Measurements from ENCODE around the gene AK3.

Gene AK3

DNA sequence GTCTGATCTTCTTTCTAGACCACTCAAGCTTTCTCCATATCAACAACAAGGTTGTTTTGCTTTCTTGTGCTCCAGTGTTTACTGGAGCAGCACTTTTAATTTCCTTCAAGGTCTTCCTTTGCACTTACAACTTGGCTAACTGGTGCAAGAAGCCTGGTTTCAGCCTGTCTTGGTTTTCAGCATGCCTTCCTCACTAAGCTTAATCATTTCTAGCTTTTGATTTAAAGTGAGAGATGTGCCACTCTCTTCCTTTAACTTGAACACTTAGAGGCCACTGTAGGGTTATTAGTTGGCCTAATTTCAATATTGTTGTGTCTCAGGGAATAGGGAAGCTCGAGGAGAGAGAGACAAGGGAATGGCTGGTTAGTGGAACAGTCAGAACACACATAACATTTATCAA is 13.4 kb downstream of the AK3 start:
- Histone ChIP-seq H3K9me3 (ENCODE audit: insufficient read depth, low read depth, low read length) (no peaks in the 10 kb centered on the region), H3K4me1 (ENCODE audit: insufficient read depth, low read length) (no peaks in the 10 kb centered on the region), H3K27me3 (ENCODE audit: insufficient read depth, low read length) (no peaks in the 10 kb centered on the region), H3K4me3 (ENCODE audit: low read length) (no peak overlapping the region), H3K27ac (ENCODE audit: low read depth, low read length) (no peak overlapping the region), H3K36me3 (ENCODE audit: insufficient read depth, low read length) (peaks cover under 1% of the 10 kb centered on the region; the same call in 1 of the 2 replicates), H3K9ac (ENCODE audit: low read depth, low read length) (no peak overlapping the region)
- 100% methylated on average over 1 of the region's 1 CpG for WGBS

DNA sequence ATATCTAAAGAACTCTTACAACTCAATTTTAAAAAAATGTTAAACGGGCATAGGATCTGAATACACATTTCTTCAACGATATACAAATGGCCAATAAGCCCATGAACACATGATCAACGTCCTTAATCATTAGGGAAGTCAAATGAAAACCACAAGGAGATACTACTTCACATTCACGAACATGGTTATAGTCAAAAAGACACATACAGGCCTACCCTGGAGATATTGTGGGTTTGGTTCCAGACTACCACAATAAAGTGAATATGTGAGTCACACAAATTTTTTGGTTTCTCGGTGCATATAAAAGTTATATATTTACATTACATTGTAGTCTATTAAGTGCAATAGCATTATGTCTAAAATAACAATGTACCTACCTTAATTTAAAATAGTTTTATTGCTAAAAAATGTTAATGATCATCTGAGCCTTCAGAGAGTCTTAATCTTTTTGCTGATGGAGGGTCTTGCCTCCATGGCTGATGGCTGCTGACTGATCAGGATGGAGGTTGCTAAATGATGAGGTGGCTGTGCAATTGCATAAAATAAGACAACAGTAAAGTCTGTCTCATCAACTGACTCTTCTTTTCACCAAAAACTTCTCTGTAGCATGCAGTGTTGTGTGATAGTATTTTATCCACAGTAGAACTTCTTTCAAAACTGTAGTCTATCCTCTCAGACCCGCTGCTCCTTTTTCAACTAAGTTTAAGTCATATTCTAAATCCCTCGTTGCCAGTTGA is 15.1 kb downstream of the AK3 start:
- Histone ChIP-seq H3K36me3 (ENCODE audit: insufficient read depth, low read length) (peaks cover 12% of the 10 kb centered on the region), H3K4me1 (ENCODE audit: insufficient read depth, low read length) (no peaks in the 10 kb centered on the region), H3K27me3 (ENCODE audit: insufficient read depth, low read length) (no peaks in the 10 kb centered on the region), H3K4me3 (ENCODE audit: low read length) (no peak overlapping the region), H3K9ac (ENCODE audit: low read depth, low read length) (no peak overlapping the region), H3K27ac (ENCODE audit: low read depth, low read length) (no peak overlapping the region), H3K9me3 (ENCODE audit: insufficient read depth, low read depth, low read length) (no peaks in the 10 kb centered on the region)
- WGBS, result 88% methylated on average over 6 of the region's 7 CpGs

DNA sequence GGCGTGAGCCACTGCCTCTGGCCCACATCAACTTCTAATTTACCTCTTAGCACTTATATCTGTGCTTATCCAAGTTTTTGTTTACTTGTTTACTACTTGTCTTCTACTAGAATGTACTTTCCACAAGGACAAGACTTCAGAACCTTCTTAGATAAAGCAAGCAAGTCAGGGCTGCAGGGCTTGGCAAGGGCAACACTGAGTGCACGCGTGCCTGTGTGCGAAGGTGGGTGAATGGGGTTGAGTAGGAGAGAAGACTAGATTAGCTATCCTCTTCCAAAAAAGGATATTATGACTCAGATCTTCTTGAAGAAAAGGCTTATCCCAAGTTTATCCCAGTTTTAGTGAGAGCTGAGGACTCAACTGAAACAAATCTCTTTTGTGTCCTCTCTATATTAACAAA is 19.3 kb downstream of the AK3 start:
- no peaks in the 10 kb centered on the region for H3K9me3 ChIP-seq (ENCODE audit: insufficient read depth, low read depth, low read length)
- no peaks in the 10 kb centered on the region for H3K4me1 ChIP-seq (ENCODE audit: insufficient read depth, low read length)
- no peak overlapping the region for H3K9ac ChIP-seq (ENCODE audit: low read depth, low read length)
- H3K36me3 ChIP-seq (ENCODE audit: insufficient read depth, low read length), result peaks cover 46% of the 10 kb centered on the region
- no peak overlapping the region for H3K4me3 ChIP-seq (ENCODE audit: low read length)
- no peak overlapping the region for H3K27ac ChIP-seq (ENCODE audit: low read depth, low read length)
- H3K27me3 ChIP-seq (ENCODE audit: insufficient read depth, low read length), result no peaks in the 10 kb centered on the region
- 100% methylated on average over 4 of the region's 4 CpGs for WGBS

DNA sequence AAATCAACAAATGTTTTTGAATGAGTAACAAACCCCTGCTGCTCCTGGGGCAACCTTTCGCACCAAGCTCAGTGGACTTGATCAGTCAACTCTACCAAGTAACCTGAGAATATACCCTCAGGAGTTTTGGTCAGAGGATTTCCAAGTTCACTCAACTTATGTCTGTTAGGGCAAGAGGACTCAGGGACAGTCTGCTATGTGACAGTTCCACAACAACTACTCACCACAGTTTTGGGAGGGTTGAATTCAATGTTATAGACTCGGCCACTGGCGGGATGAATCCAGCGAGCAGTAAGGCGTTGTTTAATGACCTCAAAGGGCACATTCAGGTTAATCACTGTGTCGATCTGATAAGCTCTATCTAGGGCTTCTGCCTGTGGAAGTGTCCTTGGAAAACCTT is 22.1 kb downstream of the AK3 start:
- no peaks in the 10 kb centered on the region; the same call in 1 of the 2 replicates for H3K9me3 ChIP-seq (ENCODE audit: insufficient read depth, low read depth, low read length)
- H3K36me3 ChIP-seq (ENCODE audit: insufficient read depth, low read length), result peaks cover 69% of the 10 kb centered on the region
- no peaks in the 10 kb centered on the region for H3K4me1 ChIP-seq (ENCODE audit: insufficient read depth, low read length)
- H3K4me3 ChIP-seq (ENCODE audit: low read length), result no peak overlapping the region
- no peaks in the 10 kb centered on the region for H3K27me3 ChIP-seq (ENCODE audit: insufficient read depth, low read length)
- 94% methylated on average over 6 of the region's 6 CpGs for WGBS
- no peak overlapping the region for H3K27ac ChIP-seq (ENCODE audit: low read depth, low read length)
- H3K9ac ChIP-seq (ENCODE audit: low read depth, low read length), result no peak overlapping the region

DNA sequence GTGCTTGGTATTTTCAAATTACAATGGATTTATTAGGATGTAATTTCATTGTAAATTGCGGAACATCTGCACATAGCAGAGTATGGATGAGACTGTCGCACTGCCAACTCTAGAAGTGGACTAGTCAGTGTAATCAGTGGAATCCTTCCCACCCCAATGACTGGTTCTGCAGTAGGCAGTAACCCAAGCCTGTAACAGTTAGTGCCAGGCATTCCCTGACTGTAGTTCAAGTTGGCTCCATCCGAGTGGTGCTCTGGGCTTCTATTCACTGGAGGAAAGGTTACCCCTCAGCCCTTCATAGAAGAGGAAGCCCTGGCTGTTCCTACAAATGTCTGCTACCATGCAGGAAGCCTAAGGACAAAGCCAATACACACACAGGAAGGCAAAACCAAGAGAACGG is 23.2 kb downstream of the AK3 start:
- whole genome bisulfite sequencing, result 93% methylated on average over 4 of the region's 4 CpGs

DNA sequence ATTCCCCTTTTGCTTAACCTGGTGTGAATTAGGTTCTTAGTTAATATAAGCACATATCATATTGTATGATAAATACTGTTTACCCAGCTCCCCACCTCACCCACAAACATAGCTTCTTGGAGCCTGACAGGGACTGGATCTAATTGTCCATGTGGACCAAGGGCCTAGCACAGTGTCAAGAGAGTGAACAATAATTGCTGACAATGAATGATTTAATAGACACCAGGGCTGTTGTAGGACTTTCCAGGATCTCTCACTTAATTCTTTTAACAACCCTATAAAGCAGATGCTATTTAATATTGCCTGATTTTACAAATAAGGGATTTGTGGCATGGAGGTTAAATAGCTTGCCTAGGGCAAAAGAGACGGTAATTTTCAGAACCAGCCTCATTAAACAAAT is 24.8 kb downstream of the AK3 start:
- no CpG with 5 or more reads among the region's 1 CpG for WGBS

More for the DNA sequence above, 23.2 kb downstream of the AK3 start:
- H3K4me3 ChIP-seq (ENCODE audit: low read length), result no peak overlapping the region
- H3K9ac ChIP-seq (ENCODE audit: low read depth, low read length), result no peak overlapping the region
- H3K27me3 ChIP-seq (ENCODE audit: insufficient read depth, low read length), result no peaks in the 10 kb centered on the region
- H3K4me1 ChIP-seq (ENCODE audit: insufficient read depth, low read length), result no peaks in the 10 kb centered on the region
- peaks cover 76% of the 10 kb centered on the region for H3K36me3 ChIP-seq (ENCODE audit: insufficient read depth, low read length)
- H3K9me3 ChIP-seq (ENCODE audit: insufficient read depth, low read depth, low read length), result no peaks in the 10 kb centered on the region; the same call in 1 of the 2 replicates
- H3K27ac ChIP-seq (ENCODE audit: low read depth, low read length), result no peak overlapping the region

DNA sequence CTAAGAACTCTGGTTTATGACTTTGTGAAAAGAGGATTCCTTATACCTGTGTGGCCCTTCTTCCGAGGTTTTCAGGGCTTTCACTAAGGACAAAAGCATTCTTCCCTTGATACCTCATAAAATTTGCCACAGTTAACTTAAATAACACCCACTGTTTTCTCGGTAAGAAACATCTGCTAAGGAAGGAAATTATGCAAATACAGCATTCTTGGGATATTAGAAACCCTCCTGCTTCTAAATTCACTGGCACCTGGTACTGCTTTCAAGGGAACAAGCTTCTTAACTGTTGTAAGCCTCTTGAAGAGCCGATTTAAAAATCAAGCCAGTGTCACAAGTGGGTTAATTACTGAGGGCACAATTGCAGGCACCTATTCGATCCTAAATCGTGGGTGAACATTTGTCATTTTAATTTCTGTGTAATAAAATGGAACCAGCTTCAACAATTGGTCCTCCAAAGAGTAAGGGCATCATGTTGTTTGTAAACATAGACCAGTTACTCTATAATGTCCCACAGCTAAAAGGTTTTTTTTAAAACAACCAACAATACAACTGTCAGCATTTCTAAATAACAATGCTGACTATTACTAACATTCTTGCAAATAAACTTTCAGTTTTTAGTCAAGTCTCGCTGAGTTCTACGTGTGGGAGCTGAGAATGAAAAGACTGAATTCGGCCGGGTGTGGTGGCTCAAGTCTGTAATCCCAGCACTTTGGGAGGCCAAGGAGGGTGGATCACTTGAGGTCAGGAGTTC is 26.6 kb downstream of the AK3 start:
- Histone ChIP-seq H3K27me3 (ENCODE audit: insufficient read depth, low read length) (no peaks in the 10 kb centered on the region), H3K27ac (ENCODE audit: low read depth, low read length) (no peak overlapping the region), H3K9ac (ENCODE audit: low read depth, low read length) (no peak overlapping the region), H3K4me3 (ENCODE audit: low read length) (no peak overlapping the region), H3K9me3 (ENCODE audit: insufficient read depth, low read depth, low read length) (no peaks in the 10 kb centered on the region; the same call in 1 of the 2 replicates), H3K4me1 (ENCODE audit: insufficient read depth, low read length) (no peaks in the 10 kb centered on the region), H3K36me3 (ENCODE audit: insufficient read depth, low read length) (peaks cover 78% of the 10 kb centered on the region)
- WGBS, result 95% methylated on average over 9 of the region's 9 CpGs

More for the DNA sequence above, 24.8 kb downstream of the AK3 start:
- Histone ChIP-seq H3K27ac (ENCODE audit: low read depth, low read length) (no peak overlapping the region), H3K36me3 (ENCODE audit: insufficient read depth, low read length) (peaks cover 81% of the 10 kb centered on the region), H3K4me1 (ENCODE audit: insufficient read depth, low read length) (no peaks in the 10 kb centered on the region), H3K4me3 (ENCODE audit: low read length) (no peak overlapping the region), H3K27me3 (ENCODE audit: insufficient read depth, low read length) (no peaks in the 10 kb centered on the region), H3K9ac (ENCODE audit: low read depth, low read length) (no peak overlapping the region), H3K9me3 (ENCODE audit: insufficient read depth, low read depth, low read length) (no peaks in the 10 kb centered on the region; the same call in 1 of the 2 replicates)

DNA sequence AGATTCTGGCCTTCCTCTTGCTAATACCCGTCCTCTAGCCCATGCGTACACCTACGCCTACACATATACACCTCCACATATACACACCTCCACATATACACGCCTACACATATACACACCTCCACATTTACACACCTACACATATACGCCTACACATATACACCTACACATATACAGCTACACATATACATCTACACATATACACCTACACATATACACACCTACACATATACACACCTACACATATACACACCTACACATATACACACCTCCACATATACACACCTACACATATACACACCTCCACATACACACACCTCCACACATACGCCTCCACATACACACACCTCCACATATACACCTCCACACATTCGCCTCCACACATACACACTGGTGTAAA is 27.2 kb downstream of the AK3 start:
- Histone ChIP-seq H3K9ac (ENCODE audit: low read depth, low read length) (no peak overlapping the region), H3K36me3 (ENCODE audit: insufficient read depth, low read length) (peaks cover 72% of the 10 kb centered on the region), H3K27me3 (ENCODE audit: insufficient read depth, low read length) (no peaks in the 10 kb centered on the region), H3K4me1 (ENCODE audit: insufficient read depth, low read length) (no peaks in the 10 kb centered on the region), H3K4me3 (ENCODE audit: low read length) (no peak overlapping the region), H3K9me3 (ENCODE audit: insufficient read depth, low read depth, low read length) (no peaks in the 10 kb centered on the region; the same call in 1 of the 2 replicates), H3K27ac (ENCODE audit: low read depth, low read length) (no peak overlapping the region)
- 86% methylated on average over 7 of the region's 7 CpGs for whole genome bisulfite sequencing

DNA sequence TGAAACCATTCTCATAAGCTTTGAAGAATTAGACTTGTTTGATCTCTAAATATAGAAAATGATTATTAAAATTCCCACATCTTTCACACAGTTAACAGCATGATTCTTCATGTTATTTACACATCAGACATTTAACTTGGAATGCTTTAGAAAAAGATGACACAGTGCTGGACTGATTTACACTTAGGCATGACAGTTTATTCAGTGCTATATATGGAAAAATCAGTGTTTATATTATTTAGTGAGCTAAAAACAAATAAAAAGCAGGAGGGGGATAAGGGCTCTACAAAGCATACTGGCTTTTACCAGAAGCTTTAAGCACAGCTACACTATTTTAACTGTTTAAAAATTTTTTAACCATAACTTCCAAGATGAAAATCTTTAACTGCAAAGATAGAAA is 31.6 kb downstream of the AK3 start:
- Histone ChIP-seq H3K9ac (ENCODE audit: low read depth, low read length) (no peak overlapping the region), H3K4me3 (ENCODE audit: low read length) (no peak overlapping the region), H3K36me3 (ENCODE audit: insufficient read depth, low read length) (peaks cover 53% of the 10 kb centered on the region), H3K27ac (ENCODE audit: low read depth, low read length) (no peak overlapping the region), H3K4me1 (ENCODE audit: insufficient read depth, low read length) (no peaks in the 10 kb centered on the region), H3K27me3 (ENCODE audit: insufficient read depth, low read length) (no peaks in the 10 kb centered on the region), H3K9me3 (ENCODE audit: insufficient read depth, low read depth, low read length) (no peaks in the 10 kb centered on the region; the same call in 1 of the 2 replicates)

DNA sequence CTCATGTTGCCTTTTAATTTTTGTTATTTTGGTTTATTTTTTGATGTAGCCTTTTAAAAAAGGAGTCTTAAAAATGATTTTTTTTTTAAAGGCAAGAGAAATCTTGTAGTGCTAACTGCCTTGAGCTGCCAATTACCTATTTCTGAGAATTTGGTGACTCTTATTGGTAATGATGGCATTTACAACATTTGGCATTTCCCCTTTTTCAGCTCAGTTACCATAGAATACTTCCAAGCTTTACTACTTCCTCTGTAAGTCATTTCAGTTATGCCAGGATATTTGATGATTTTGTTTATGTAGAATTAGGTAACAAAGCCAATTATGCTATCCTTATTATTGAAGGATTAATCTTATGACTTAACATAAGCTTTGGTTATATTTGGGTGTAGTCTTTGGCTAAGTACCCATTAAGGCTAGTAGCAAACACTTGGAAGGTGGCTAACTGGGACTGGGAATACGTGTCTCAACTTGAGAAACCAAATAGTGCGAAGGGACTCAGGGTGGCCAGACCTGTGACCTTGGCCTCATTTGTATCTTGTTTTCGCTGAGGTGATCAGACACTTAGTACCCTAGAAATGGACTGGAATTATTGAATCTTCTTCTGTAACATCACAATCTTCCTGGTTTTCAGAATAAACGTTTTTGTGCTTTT is 33.9 kb downstream of the AK3 start:
- H3K36me3 ChIP-seq (ENCODE audit: insufficient read depth, low read length), result peaks cover 55% of the 10 kb centered on the region
- no peaks in the 10 kb centered on the region for H3K27me3 ChIP-seq (ENCODE audit: insufficient read depth, low read length)
- 84% methylated on average over 3 of the region's 4 CpGs for WGBS
- H3K4me1 ChIP-seq (ENCODE audit: insufficient read depth, low read length), result no peaks in the 10 kb centered on the region
- no peaks in the 10 kb centered on the region for H3K9me3 ChIP-seq (ENCODE audit: insufficient read depth, low read depth, low read length)
- no peak overlapping the region for H3K4me3 ChIP-seq (ENCODE audit: low read length)
- H3K9ac ChIP-seq (ENCODE audit: low read depth, low read length), result no peak overlapping the region
- H3K27ac ChIP-seq (ENCODE audit: low read depth, low read length), result no peak overlapping the region

DNA sequence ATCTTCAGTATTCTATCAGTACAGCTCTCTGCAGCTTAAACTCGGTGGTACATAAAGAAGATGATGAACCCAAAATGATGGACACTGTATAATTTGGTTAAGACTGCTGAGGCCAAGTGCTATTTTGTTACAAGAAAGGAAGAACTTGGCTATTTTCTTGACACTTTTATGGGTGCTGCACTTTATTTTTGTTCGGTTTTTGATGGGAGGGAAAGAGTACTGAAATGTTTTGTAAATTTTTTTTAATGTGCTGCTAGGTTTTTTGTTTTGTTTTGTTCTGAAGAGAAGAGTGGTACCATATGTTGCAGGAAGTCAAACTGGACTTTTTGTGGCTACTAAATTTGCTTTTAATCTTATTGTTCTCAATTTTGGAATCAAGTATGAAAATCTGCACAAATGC is 35.0 kb downstream of the AK3 start:
- H3K4me3 ChIP-seq (ENCODE audit: low read length), result no peak overlapping the region
- H3K9me3 ChIP-seq (ENCODE audit: insufficient read depth, low read depth, low read length), result no peaks in the 10 kb centered on the region
- peaks cover 54% of the 10 kb centered on the region for H3K36me3 ChIP-seq (ENCODE audit: insufficient read depth, low read length)
- H3K27ac ChIP-seq (ENCODE audit: low read depth, low read length), result no peak overlapping the region
- no peaks in the 10 kb centered on the region for H3K4me1 ChIP-seq (ENCODE audit: insufficient read depth, low read length)
- no peaks in the 10 kb centered on the region for H3K27me3 ChIP-seq (ENCODE audit: insufficient read depth, low read length)
- no peak overlapping the region for H3K9ac ChIP-seq (ENCODE audit: low read depth, low read length)
- 77% methylated on average over 2 of the region's 2 CpGs for WGBS

Measured in HUES64 (cell line).